HG03025 (cell line): ENCODE results near the gene VAMP1.
"Not testable (repeated sequence)": the region's sequence is repeated elsewhere in the genome, so short reads cannot be mapped to it uniquely, and the experiment has no call there.

ENCODE experiments used
- ATAC-seq: cut with Tn5 transposase; IDR thresholded peaks from one replicate; pipeline ENCODE4 v1.9.1; 2021; ENCODE audit warnings: mild to moderate bottlenecking, moderate library complexity; ENCODE audit not compliant: unreplicated experiment, low FRiP score

The VAMP1 gene

GRCh38 chr12:6427796-6428195 lies 42.7 kb downstream of the VAMP1 start:
- ATAC-seq: not testable (repeated sequence)

- ATAC-seq: peak; percentile 61
These were observed 43.4 kb downstream of the VAMP1 start for GRCh38 chr12:6426882-6427671.

GRCh38 chr12:6425590-6426531 lies 44.6 kb downstream of the VAMP1 start:
- no peak for ATAC-seq

- ATAC-seq: no peak
These were observed 45.6 kb downstream of the VAMP1 start for GRCh38 chr12:6424866-6425265.

GRCh38 chr12:6424008-6424347 lies 46.5 kb downstream of the VAMP1 start:
- ATAC-seq: no peak

GRCh38 chr12:6423267-6424007 lies 47.0 kb downstream of the VAMP1 start:
- no peak for ATAC-seq

GRCh38 chr12:6420364-6420763 lies 50.1 kb downstream of the VAMP1 start:
- no peak for ATAC-seq

GRCh38 chr12:6418796-6419195 lies 51.7 kb downstream of the VAMP1 start:
- no peak for ATAC-seq

GRCh38 chr12:6416596-6416995 lies 53.9 kb downstream of the VAMP1 start:
- ATAC-seq: no peak
